GM12878 (cell line): ENCODE results near the gene SLC29A4. TPM values are rescaled to one million over a fixed set of nuclear protein-coding genes. Genes with fewer than 3 reads are reported as not detected.
"Not testable (repeated sequence)": the region's sequence is repeated elsewhere in the genome, so short reads cannot be mapped to it uniquely, and the experiment has no call there.

Experiments
- ATAC-seq: fragments of 200-7000 bp; cut with Tn5 transposase; 3 replicates; pipeline ENCODE4 v1.9.1; 2020; ENCODE audit warnings: mild to moderate bottlenecking, moderate library complexity
- BruUV-seq: library from RNA; stranded (reverse); fragments of 400-500 nt; replicated peaks from 2 replicates; lab custom pipeline; 2021; lab: Mats Ljungman, UMichigan
- CTCF ChIA-PET: fragments of 300-600 bp; sonication (Branson Sonifier 250); formaldehyde crosslinking; extraction: SDS; loops from one replicate; lab custom pipeline; 2021; ENCODE audit warnings: inconsistent platforms; lab: Yijun Ruan, JAX
- POLR2A ChIA-PET: fragments of 350-600 bp; formaldehyde crosslinking; extraction: SDS; loops from one replicate; lab custom pipeline; 2021; ENCODE audit warnings: inconsistent platforms; lab: Charles Lee
- RAD21 ChIA-PET: fragments of 300-600 bp; sonication (Branson Sonifier 250); formaldehyde crosslinking; loops from one replicate; lab custom pipeline; 2023; ENCODE audit warnings: antibody characterized with exemption; ENCODE audit not compliant: unreplicated experiment; lab: Charles Lee
- SMC1A ChIA-PET: fragments of 300-600 bp; sonication (Branson Sonifier 250); formaldehyde crosslinking; loops from one replicate; lab custom pipeline; 2023; ENCODE audit not compliant: unreplicated experiment, uncharacterized antibody; lab: Charles Lee
- DNase-seq: peaks from one replicate; pipeline ENCODE4 v3.0.0-alpha.2; 2011; ENCODE audit warnings: low read depth, low spot score
- FAIRE-seq: peaks from 3 replicates; lab custom pipeline; 2011; peaks lifted over from hg19 to GRCh38; lab: Jason Lieb, UNC
- H2AFZ ChIP-seq: 2 replicates; pipeline ENCODE4 v1.6.0; 2011; ENCODE audit warnings: low read depth, low read length, control low read depth; ENCODE audit not compliant: control insufficient read depth
- H3K27ac ChIP-seq: 2 replicates; pipeline ENCODE4 v1.5.1; 2011; ENCODE audit warnings: control low read depth; ENCODE audit not compliant: control insufficient read depth, insufficient read depth
- H3K27me3 ChIP-seq, 2 experiments: replicated peaks in 1 of 2; 2 replicates each; pipeline versions ENCODE4 v1.6.0 to v1.6.1; 2011; ENCODE audit warnings: low read length in 1 of 2; ENCODE audit not compliant: control insufficient read depth in 2 of 2, insufficient read depth in 2 of 2
- H3K36me3 ChIP-seq, 2 experiments: 2 replicates each; pipeline ENCODE4 v1.5.1; 2011; ENCODE audit warnings: low read length in 1 of 2; ENCODE audit not compliant: control insufficient read depth in 2 of 2, insufficient read depth in 2 of 2
- H3K4me1 ChIP-seq: 2 replicates; pipeline ENCODE4 v1.6.1; 2011; ENCODE audit warnings: mild to moderate bottlenecking, low read length, moderate library complexity, mixed read lengths; ENCODE audit not compliant: control insufficient read depth, insufficient read depth
- H3K4me2 ChIP-seq: 2 replicates; pipeline ENCODE4 v1.6.0; 2011; ENCODE audit warnings: control low read depth; ENCODE audit not compliant: control insufficient read depth, insufficient read depth
- H3K4me3 ChIP-seq: fragments of 200-600 bp; sonication (generic); 2 replicates; pipeline ENCODE4 v1.5.1; 2016
- H3K79me2 ChIP-seq: 2 replicates; pipeline ENCODE4 v1.6.0; 2011; ENCODE audit warnings: low read length; ENCODE audit not compliant: control insufficient read depth, insufficient read depth
- H3K9ac ChIP-seq: 2 replicates; pipeline ENCODE4 v1.8.0; 2011; ENCODE audit warnings: low read length, control low read depth, mixed read lengths; ENCODE audit not compliant: control insufficient read depth, insufficient read depth
- H3K9me3 ChIP-seq: replicated peaks from 3 replicates; pipeline ENCODE4 v1.5.1; 2011; ENCODE audit warnings: mild to moderate bottlenecking, low read length; ENCODE audit not compliant: control insufficient read depth, insufficient read depth
- H4K20me1 ChIP-seq: 2 replicates; pipeline ENCODE4 v1.6.0; 2011; ENCODE audit not compliant: control insufficient read depth, insufficient read depth
- CHD4 ChIP-seq: fragments of 200-600 bp; sonication (generic); IDR thresholded peaks from 2 replicates; pipeline ENCODE4 v1.6.1; 2016; ENCODE audit warnings: mild to moderate bottlenecking
- NBN ChIP-seq: fragments of 450-650 bp; IDR thresholded peaks from 2 replicates; pipeline ENCODE4 v1.6.1; 2016
- RELA ChIP-seq: fragments of 450-650 bp; IDR thresholded peaks from 2 replicates; pipeline ENCODE4 v1.8.0; 2014; ENCODE audit warnings: borderline replicate concordance; ENCODE audit not compliant: partially characterized antibody
- SP1 ChIP-seq: IDR thresholded peaks from one replicate; pipeline ENCODE4 v1.6.1; 2011; ENCODE audit warnings: low read depth, low read length
- ZNF24 ChIP-seq: fragments of 450-650 bp; IDR thresholded peaks from 2 replicates; pipeline ENCODE4 v1.6.1; 2017; ENCODE audit warnings: antibody characterized with exemption, mild to moderate bottlenecking
- ZNF384 ChIP-seq: IDR thresholded peaks from 2 replicates; pipeline ENCODE4 v1.6.1; 2012; ENCODE audit warnings: low read depth, mild to moderate bottlenecking, low read length, improper control_type of control experiment, borderline replicate concordance
- WGBS: methylation state at CpG from one replicate; pipeline ENCODE4 v1.1.6; 2016; ENCODE audit warnings: low lambda C conversion rate; ENCODE audit not compliant: insufficient replicate concordance, insufficient coverage; ENCODE audit errors: missing lambda C conversion rate; 5-methylcytosine and 5-hydroxymethylcytosine counted together
- in situ Hi-C: fragments of 300-500 bp; cut with MboI; formaldehyde crosslinking; loops from 9 replicates; pipeline ENCODE4 v1.14.3; 2018; ENCODE audit warnings: mixed read lengths
- intact Hi-C: fragments of 100-400 bp; cut with micrococcal nuclease; formaldehyde crosslinking; loops from one replicate; pipeline ENCODE4 v1.14.2; 2022; ENCODE audit not compliant: unreplicated experiment
- polyA plus RNA-seq, 11 experiments: library from polyadenylated mRNA; depleted of rRNA in 4 of 11; unstranded in 6 of 11; stranded (reverse) in 5 of 11; fragments of >200 nt; fragmentation: Nextera tagmentation in 4 of 11; fragmentation: Illumina TruSeq in 1 of 11; extraction: Ambion mirVana in 4 of 11; extraction: Trizol in 1 of 11; gene quantifications; 1 replicate in 1 of 11; 2 replicates in 10 of 11; pipeline versions ENCODE4 v1.2.1 to v1.2.3, GENCODE V29; 2011 to 2016; ENCODE audit warnings: inconsistent platforms in 2 of 11, missing spikeins in 2 of 11, low read depth in 1 of 11
- total RNA-seq, 4 experiments: library from RNA; depleted of rRNA in 3 of 4; stranded (reverse); fragments of >200 nt in 3 of 4; fragmentation: Illumina TruSeq in 1 of 4; extraction: Trizol in 1 of 4; gene quantifications; 2 replicates each; pipeline versions ENCODE4 v1.2.1 to v1.2.3, GENCODE V29; 2013 to 2021
- TF ChIP-seq, protein P1 (sequence below): fragments of 450-650 bp; IDR thresholded peaks from 2 replicates; pipeline ENCODE4 v1.6.1; 2018; ENCODE audit warnings: mild to moderate bottlenecking, low read depth, moderate library complexity; ENCODE audit not compliant: partially characterized antibody

The SLC29A4 gene
- total and polyA plus RNA-seq, 10 of the 15 experiments (the other 5 are each of a cell fraction or from before 2014, with no cell fraction given) = 0.11 to 0.72 (median 0.23) TPM; not detected in 3

DNA sequence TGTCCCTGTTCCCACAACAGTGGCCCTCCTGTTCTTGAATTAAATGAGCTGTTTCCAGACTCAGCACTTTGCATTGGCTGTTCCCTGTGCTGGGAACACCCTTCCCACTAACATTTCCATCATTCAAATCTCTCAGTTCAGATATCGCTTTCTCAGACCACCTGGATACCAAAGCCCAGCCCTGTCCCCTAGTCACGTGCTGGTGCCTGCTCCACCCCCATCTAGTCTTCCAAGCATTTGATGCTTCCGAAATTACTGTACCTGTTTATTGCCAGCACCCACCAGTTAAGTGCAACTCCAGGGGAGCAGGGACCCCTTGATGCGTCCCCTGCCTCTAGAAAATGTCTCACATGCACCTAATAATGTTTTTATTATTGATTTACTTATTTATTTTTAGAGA is 3.0 kb upstream of the SLC29A4 start (continued):
- TF ChIP-seq, protein P1, sequence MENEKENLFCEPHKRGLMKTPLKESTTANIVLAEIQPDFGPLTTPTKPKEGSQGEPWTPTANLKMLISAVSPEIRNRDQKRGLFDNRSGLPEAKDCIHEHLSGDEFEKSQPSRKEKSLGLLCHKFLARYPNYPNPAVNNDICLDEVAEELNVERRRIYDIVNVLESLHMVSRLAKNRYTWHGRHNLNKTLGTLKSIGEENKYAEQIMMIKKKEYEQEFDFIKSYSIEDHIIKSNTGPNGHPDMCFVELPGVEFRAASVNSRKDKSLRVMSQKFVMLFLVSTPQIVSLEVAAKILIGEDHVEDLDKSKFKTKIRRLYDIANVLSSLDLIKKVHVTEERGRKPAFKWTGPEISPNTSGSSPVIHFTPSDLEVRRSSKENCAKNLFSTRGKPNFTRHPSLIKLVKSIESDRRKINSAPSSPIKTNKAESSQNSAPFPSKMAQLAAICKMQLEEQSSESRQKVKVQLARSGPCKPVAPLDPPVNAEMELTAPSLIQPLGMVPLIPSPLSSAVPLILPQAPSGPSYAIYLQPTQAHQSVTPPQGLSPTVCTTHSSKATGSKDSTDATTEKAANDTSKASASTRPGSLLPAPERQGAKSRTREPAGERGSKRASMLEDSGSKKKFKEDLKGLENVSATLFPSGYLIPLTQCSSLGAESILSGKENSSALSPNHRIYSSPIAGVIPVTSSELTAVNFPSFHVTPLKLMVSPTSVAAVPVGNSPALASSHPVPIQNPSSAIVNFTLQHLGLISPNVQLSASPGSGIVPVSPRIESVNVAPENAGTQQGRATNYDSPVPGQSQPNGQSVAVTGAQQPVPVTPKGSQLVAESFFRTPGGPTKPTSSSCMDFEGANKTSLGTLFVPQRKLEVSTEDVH = no peak
- TF ChIP-seq CHD4 (no peak), ZNF384 (no peak), SP1 (no peak), ZNF24 (no peak), RELA (no peak), NBN (no peak)

DNA sequence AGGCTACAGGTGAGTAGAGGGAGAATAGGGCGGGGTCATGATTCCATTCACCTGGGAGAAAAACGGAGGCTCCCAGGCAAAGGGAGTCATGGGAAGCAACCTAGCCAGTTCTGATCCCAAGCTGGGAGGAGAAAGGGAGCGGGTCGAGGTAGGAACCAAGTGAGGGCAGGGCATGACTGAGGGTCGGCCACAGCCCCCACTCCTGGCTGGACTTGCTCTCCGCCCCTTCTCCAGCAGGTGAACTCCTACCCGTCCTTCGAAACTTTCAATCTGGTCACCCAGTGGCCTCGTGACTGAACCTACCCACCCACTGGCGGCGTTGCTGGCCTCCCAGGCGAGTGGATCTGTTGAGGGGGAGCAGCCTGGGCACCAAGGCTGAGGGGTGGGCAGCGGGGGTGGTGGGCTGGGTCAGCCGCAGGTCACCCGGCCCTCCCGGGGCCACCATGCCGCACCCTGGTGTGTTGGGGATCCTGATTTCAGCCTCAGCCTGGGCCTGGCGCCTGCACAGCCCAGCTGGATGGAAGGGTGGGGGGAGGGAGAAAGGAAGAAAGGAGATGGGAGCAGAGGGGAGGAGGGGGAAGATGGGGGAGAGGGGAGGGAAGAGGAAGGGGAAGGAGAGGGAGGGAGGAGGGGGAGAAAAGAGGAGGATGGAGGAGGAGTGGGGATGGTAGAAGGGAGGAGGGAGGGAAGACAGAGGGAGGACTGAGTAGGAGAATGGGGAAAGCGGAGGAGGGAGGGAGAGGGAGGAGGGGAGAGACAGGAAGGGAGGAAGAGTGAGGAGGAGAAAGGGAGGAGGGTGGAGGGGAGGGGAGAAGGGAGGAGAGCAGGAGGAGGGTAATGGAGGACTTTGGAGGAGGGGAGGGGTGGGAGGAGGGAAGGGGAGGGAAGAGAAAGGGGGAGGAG is 894 bp upstream of the SLC29A4 start:
- not testable (repeated sequence) for DNase-seq

More for the DNA sequence above, 894 bp upstream of the SLC29A4 start:
- CTCF ChIA-PET, H3K9ac ChIP-seq, H3K79me2 ChIP-seq, H3K27me3 ChIP-seq, ATAC-seq, H3K27ac ChIP-seq, BruUV-seq, RAD21 ChIA-PET, in situ Hi-C loops, intact Hi-C loops, H3K36me3 ChIP-seq, H3K4me2 ChIP-seq, H2AFZ ChIP-seq, H4K20me1 ChIP-seq, FAIRE-seq, H3K4me3 ChIP-seq, SMC1A ChIA-PET, H3K4me1 ChIP-seq, H3K9me3 ChIP-seq, POLR2A ChIA-PET: not testable (repeated sequence)
- WGBS = 49% methylated on average over 13 of the region's 19 CpGs
